ENCODE data around the gene LEPROT. TPM values are rescaled to one million over a fixed set of nuclear protein-coding genes. Genes with fewer than 3 reads are reported as not detected.
"Not testable (repeated sequence)": the region's sequence is repeated elsewhere in the genome, so short reads cannot be mapped to it uniquely, and the experiment has no call there.

The LEPROT gene
- total RNA-seq, 1 experiment from 2014 or later, result 58.8 TPM

DNA sequence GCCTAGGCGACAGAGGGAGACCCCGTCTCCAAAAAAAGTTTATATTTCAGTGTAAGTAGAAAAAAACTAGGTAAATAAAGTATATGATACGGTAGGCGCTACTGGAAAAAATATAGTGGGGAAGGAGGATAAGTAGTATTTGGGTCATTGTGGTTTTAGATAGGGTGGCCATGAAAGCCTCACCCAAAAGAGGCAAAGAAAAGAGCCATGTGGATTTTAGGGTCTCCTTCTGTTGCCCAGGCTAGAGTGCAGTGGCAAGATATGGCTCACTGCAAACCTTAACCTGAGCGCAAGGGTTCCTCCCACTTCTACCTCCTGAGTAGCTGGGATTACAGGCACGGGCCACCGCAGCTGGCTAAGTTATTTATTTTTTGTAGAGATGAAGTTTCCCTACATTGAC is 17.1 kb downstream of the LEPROT start:
- DNase-seq (ENCODE audit: low read depth), result no peak

DNA sequence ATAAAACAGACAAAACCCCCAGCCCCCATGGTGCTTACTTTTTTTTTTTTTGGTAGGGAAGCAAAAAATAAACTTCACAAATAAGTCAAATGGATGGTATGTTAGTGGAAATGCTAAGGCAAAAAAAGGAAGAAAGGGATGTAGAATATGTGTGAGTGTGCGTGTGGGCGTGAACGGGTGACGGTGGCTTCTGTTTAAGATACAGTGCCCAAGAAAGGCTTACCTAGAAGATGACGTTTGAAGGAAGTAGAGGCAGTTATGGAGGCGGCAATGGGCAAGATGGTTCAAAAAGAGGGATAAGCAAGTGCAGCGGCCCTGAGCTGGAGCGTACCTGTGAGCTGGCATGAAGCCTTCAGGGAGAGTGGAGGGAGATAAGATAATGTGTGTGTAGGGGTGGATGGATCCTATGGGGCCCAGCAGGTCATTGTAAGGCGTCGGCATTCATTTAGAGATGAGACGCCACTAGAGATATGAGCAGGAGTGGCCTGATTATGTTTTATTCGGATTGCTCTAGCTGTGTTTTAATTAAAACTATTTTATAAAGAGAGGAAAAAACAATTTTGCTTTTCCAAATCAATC is 19.9 kb downstream of the LEPROT start:
- no peak for DNase-seq (ENCODE audit: low read depth)

DNA sequence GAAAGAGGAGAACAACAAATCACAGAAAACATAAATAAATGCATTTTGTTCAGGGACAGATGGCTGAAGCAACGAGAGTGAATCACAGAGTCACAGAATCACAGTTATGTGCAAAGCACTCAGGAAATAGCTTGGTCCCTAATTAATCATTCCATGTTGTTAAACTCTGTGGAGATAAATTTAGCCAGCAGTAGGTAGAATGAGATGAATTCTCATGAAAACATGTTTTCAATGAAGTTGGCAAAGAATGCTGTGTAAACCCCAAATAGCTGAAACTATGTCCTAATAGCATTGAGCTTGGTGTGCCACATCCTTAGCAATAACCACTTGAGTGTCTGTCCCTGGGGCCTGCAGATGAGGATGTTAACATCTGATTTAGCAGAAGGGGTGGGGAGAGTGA is 20.4 kb downstream of the LEPROT start:
- DNase-seq (ENCODE audit: low read depth), result peak; percentile 57

DNA sequence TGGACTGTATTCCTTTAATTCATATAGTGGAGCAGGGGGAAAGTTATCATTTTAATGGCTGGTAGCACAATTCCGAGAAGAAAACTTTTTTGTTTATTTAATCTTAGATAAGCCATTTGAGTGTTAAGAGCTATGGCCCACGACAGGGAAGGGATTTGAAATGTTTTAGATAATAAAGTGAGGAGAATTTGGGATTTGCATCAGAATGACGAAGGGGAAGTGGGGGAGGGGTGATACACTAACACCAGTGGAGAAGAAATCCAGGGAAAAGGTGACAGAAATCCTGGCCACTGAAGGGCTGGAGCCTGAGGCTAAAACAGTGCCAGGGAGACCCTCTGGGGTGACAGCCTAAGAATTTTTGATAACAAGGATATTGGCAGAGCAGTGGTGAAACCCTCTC is 21.0 kb downstream of the LEPROT start:
- no peak for DNase-seq (ENCODE audit: low read depth)

DNA sequence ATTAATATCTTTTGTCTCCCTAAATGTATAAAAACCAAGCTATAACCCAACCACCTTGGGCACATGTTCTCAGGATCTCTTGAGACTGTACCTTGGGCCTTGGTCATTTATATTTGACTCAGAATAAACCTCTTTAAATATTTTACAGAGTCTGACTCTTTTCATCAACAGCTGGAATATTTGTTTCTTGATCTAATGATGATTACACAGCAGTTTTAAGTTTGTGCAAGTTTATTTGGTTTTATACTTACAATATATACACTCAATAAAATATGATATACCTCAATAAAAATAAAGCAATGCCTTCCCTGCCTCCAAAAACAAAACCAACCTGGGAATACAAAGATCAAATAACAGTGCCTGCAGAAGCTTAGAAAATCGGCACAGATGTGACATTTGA is 22.0 kb downstream of the LEPROT start:
- DNase-seq (ENCODE audit: low read depth), result no peak

DNA sequence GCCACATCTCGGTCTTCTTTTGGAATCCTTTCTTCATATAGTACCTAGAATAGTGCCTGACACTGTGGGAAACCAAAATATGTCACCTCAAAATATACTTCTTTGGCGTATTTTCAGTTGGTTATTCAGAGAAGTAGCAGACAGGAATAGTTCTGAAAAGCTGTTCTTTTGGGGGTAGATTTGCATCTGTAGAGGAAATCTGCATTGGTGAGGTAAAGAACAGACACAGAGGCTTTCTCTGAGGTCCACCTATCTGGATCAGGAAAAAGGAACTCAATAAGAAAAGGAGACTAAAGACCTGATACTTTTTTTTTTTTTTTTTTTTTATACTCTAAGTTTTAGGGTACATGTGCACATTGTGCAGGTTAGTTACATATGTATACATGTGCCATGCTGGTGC is 23.2 kb downstream of the LEPROT start:
- no peak for DNase-seq (ENCODE audit: low read depth)

DNA sequence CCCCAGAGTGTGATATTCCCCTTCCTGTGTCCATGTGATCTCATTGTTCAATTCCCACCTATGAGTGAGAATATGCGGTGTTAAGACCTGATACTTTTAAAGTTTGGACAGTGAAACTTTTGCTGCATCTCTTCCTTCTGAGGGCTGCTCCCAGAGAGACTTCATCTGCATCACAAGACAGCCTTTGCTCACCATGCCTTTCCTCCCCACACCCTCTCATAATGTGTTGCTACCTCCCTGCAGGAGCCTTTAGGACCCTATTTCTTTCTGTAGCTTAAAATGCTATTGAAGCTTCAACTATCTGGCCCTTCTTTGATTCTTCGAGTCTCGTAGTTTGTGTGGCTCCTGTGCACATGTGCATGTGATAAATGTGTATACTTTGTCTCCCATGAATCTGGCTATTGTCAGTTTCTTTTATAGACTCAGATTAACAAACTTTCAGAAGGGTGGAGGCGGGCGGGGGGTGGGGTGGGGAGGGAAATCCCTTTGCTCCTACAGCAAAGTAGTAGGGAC is 23.7 kb downstream of the LEPROT start:
- no peak for DNase-seq (ENCODE audit: low read depth)

DNA sequence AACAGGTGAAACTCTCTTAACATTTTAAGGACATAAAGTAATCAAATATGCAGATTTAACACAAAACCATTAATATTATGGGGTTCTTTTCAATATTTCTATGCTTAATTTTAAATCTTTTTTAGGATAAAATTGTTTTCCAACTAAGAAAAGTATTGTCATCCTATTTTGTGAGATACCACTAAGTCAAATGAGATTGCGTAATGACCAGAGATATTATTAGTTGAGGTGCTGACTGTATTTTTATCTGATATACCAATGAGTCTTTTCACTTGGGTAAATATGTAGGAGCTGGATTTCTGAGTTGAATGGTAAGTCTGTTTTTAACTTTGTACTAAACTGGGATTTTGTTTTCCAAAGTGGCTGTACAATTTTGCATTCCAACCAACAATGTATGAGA is 25.4 kb downstream of the LEPROT start:
- DNase-seq (ENCODE audit: low read depth), result no peak

DNA sequence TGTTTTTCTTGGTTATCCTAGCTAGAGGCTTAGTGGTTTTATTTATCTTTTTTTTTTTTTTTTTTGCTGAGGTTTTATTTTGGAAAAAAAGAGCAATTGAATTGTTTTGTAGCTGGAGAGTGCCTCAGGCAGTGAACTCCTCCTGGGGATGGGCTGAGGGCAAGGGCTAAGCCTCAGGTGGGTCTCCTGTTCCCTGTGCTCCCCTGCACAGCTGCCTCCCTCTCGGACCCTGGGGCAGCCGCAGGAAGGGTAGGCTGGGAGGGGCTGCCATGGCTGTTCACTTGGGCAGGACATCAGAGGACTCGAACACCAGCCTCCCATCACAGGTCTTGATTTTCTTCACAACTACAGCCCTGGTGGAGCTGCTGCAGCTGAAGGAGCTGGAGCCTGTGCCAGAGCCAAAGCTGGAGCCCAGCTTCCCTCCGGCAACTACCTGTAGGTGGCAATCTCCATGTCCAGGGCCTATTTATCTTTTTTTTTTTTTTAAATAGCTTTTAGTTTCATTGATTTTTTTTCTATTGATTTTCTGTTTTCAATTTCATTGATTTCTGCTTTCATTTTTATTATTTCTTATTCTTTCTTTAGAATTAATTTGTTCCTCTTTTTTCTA is 28.9 kb downstream of the LEPROT start:
- no peak for DNase-seq (ENCODE audit: low read depth)

DNA sequence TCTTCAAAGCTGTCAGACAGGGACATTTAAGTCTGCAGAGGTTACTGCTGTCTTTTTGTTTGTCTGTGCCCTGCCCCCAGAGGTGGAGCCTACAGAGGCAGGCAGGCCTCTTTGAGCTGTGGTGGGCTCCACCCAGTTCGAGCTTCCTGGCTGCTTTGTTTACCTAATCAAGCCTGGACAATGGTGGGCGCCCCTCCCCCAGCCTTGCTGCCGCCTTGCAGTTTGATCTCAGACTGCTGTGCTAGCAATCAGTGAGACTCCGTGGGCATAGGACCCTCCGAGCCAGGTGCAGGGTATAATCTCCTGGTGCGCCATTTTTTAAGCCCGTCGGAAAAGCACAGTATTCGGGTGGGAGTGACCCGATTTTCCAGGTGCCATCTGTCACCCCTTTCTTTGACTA is 35.2 kb downstream of the LEPROT start:
- DNase-seq (ENCODE audit: low read depth), result not testable (repeated sequence)

DNA sequence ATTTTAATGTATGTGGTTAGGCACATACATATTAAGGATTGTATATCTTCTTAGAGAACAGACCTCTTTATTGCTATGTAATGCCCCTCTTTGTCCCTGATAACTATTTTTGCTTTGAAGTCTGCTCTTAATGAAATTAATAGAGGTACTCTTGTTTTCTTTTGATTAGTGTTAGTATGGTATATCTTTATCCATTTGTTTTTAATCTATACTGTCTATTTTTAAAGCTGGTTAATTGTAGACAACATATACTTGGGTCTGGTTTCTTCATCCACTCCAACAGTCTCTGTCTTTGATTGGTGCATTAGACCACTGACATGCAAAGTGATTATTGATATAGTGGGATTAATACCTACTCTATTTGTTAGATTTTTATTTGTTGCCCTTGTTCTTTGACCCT is 36.0 kb downstream of the LEPROT start:
- DNase-seq (ENCODE audit: low read depth), result no peak

DNA sequence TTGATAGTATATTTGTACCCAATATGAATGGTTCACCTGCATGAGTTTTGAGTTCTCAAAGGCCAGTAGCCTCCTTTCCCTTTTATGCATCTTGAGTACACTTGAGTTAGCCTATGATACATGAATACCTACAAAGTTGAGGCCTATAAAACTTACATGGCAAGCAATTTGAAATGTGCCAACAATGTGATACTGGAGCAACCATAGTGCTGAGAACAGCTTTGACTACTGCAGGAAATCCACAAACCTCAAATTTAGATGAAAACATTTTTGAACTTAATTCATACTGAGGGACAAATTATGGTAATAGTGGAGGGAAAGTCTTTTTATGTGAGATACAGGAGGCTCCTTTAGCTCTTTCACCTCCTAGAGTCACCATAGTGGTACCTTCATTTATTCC is 37.4 kb downstream of the LEPROT start:
- no peak for DNase-seq (ENCODE audit: low read depth)

DNA sequence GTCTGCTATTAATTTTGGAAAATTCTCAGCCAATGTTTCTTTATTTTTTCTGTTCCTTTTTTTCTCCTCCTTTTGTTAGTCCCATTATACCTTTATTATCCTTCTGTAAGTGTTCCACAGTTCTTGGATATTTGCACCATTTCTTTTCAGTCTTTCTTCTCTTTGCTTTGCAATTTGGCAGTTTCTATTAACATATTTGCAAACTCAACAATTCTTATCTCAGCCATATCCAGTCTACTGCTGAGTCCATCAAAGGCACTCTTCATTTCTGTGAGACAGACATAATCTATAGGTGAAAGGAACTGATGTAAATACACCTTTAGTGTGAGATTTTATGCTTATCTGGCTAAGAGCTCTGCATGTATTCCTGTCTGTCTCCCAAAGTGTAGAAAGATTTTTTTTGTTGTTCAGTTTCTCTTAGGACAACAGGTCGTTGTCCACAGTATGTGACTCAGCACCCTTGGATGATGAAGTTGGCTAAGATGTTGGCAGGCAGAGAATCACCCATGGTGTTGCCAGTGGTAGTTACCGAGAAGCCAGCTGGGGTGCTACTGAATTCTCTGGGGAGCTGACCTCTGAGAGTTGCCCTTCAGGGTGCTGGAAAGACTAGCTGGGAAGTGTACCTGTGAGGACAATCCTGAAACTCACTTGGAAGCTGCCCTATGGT is 38.4 kb downstream of the LEPROT start:
- DNase-seq (ENCODE audit: low read depth), result peak; percentile 43

DNA sequence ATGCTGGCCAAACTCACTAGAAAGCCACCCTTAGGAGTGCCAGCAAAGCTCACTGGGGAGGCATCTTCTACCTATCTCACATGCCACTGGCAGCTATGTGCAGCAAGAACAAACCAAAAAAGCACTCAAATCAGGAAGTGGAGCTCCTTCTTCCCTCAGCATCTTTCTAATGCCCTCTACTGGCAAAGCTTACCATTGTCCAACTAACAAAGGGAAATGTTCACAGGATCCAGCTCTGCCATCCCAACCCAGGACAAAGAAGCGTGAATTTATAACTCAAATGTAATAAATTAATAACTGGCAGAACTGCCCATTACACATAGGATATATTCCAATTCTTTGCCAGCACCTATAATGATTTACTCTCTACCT is 38.9 kb downstream of the LEPROT start:
- DNase-seq (ENCODE audit: low read depth), result peak; percentile 51

DNA sequence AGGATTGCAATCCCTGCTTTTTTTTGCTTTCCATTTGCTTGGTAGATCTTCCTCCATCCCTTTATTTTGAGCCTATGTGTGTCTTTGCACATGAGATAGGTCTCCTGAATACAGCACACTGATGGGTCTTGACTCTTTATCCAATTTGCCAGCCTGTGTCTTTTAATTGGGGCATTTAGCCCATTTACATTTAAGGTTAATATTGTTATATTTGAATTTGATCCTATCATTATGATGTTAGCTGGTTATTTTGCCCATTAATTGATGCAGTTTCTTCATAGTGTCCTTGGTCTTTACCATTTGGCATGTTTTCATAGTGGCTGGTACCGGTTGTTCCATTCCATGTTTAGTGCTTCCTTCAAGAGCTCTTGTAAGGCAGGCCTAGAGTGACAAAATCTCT is 45.4 kb downstream of the LEPROT start:
- not testable (repeated sequence) for DNase-seq (ENCODE audit: low read depth)

DNA sequence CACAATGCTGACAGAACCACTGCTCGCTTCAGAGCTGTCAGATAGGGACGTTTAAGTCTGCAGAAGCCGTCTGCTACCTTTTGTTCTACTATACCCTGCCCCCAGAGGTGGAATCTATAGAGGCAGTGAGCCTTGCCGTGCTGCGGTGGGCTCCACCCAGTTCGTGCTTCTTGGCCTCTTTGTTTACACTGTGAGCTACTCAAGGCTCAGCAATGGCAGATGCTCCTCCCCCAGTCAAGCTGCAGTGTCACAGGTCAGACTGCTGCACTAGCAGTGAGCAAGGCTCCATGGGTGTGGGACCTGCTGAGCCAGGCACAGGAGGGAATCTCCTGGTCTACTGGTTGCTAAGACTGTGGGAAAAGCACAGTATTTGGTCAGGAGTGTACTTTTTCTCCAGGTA is 47.1 kb downstream of the LEPROT start:
- no peak for DNase-seq (ENCODE audit: low read depth)

DNA sequence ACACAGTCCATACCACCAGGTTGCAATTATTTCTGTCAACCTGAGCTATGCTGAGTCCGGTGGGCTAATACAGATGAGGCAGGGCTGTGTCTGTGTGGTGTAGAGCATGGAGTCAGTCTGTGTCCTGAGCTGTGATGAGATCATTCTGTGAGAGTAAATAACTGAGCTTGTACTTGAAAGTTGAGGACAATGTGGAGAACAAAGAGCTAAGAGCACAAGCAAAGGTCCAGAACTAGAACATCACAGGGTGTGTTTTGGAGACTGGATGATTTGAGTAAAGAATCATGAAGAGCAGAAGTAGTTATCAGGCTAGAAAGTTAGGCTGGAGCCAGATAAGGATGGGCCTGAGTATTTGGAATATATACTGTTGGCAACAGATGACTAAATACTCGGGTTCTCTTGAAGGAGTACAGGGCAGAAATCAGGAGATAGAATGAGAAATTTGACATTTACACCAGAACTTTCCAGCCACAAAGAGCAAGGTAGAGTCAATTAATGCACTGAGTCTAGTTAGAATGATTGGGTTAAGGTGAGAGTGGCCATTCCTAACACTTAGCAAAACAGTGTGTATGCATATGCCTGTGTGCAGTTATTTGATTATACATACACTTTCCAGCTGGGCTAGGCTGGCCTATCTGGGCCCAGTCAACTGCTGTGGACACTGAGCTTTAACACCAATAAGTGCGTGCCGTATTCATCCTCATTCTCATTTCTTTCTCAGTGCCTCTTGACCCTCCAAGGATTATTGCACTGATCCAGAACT is 48.8 kb downstream of the LEPROT start:
- no peak for DNase-seq (ENCODE audit: low read depth)

DNA sequence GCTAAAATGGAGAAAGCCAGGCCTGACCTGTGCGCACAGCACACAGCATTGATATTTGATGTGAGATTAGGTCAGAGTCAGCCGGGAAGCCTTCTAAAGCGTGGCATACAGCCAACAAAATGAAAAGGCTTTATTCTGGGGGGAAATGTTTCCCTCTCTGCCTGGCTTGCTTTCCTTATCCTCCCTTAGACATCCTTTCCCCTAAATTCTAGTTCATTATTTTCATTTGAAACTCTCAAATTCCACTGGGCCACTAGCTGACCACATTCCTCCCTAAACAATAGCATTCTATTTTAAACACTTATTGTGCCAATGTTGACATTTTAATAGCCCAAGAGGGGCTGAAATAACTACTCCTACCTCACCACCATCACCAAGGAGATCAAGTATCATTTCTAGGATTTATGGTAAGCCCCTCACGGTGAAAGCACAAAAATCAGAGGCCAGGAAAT is 49.4 kb downstream of the LEPROT start:
- peak; percentile 39 for DNase-seq (ENCODE audit: low read depth)

DNA sequence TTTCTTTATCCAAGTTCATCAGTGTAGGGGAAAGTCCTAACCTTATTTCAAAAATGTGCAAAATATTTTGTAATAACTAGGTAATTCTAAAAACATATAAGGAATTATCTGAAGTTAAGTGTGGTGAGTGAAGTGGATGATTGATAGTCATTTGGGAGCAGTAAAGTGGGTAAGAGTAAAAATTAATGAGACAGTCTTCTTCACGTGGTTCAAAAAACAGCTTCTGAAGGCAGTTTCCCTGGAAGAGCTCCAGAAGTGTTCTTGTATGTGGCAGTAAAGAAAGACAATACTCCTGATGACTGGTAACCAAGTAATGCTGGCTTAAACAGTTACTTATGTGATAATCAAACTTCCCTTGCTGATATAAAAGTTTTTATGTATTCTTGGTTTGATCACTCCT is 50.3 kb downstream of the LEPROT start:
- peak; percentile 41 for DNase-seq (ENCODE audit: low read depth)

DNA sequence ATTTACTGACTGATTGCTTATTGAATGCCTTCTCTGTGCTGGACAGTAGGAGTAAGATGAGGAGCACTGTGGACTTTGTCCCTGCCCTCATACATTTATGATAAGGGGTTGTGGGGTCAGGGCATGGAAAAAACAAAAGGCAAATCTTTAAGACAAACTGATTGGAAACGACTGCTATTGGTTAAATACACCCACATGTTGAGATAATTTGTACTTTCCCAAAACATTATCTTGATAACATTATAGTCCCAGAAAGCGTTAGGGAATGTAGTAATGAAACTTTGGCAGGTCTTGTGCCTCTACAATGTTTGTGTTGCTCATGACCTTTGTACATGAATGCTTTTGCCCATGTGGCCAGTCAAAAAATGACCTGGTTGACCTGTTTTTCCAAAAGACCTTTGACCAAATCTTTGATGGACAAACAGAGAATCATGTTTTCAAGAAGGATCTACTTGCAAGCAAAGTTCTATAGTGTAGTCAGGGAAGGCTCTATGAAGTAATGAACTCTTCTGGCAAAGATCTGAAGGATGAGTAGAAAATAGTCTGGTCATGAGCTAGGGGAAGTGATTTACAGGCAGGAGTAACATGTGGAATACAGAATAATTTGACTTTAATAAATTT is 50.9 kb downstream of the LEPROT start:
- DNase-seq (ENCODE audit: low read depth), result no peak

DNA sequence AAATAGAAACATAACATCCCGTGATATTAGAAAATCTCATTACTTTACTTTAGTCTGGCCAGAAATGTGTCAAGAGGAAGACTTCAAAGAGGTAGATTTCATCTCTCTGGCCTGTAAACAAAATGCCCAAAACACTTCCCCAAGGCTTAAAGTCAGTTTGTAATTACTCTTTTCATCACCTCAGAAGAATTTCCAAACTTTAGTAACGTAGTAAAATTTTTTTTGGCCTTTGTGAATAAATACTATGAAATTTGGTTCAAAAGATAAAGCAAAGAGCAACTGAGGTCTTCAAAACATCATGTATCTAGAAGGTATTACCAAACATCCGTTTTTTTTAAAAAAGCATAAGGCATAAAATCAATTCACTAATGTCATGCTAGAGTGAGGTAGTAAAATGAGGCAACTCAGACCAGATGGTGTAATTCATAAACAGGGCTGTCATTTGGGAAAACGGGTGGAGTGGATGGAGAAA is 51.4 kb downstream of the LEPROT start:
- DNase-seq (ENCODE audit: low read depth), result peak; percentile 47

DNA sequence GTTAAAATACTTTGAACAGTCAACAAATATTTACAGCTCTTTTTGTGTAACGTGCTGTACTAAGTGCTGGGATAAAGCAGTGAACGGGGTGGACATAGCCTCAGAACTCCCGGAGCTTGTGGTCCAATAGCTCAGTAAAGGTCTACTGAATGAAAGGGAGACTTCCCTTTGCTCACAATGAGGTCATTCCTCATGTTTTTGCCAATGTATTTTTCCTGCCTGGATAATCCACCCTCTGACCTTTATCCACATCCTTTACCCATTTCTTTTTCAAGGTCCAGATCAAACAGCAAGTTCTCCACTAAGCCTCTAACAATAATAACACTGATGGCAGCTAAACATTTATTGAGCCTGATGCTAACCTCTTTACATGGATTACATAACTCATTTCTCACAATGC is 55.9 kb downstream of the LEPROT start:
- peak; percentile 26 for DNase-seq (ENCODE audit: low read depth)
